ENCODE results near the gene MID1.

- no peak for TF ChIP-seq POLR2AphosphoS5 (IDR thresholded peaks at IDR 0.05; ENCODE audit: low read depth, low read length)
- no peak for TF ChIP-seq SIN3A (IDR thresholded peaks at IDR 0.05; ENCODE audit: borderline replicate concordance, insufficient read depth, low read length)
- no peak for TF ChIP-seq REST (IDR thresholded peaks at IDR 0.05; ENCODE audit: insufficient read depth in 1 of 2, low read depth in 2 of 2, low read length in 2 of 2)
- TF ChIP-seq FOXP2 (optimal IDR thresholded peaks at IDR 0.05; ENCODE audit: borderline replicate concordance, extremely low read depth, extremely low read length, insufficient read depth), result no peak
These were observed 83.6 kb downstream of the MID1 start for GRCh38 chrX:10536744-10537143.

All from PFSK-1 (cell line).